ENCODE results near the gene CNP.
"Not testable (repeated sequence)": the region's sequence is repeated elsewhere in the genome, so short reads cannot be mapped to it uniquely, and the experiment has no call there.

The CNP gene

GRCh38 chr17:42010266-42010680 lies 43.7 kb downstream of the CNP start:
- DNase-seq: not testable (repeated sequence)

GRCh38 chr17:42010898-42011516 lies 44.4 kb downstream of the CNP start:
- DNase-seq: no peak

- DNase-seq: not testable (repeated sequence)
These were observed 45.8 kb downstream of the CNP start for GRCh38 chr17:42012363-42012762.

GRCh38 chr17:42013740-42014139 lies 47.1 kb downstream of the CNP start:
- DNase-seq: not testable (repeated sequence)

- no peak for DNase-seq
These were observed 49.8 kb downstream of the CNP start for GRCh38 chr17:42016411-42016831.

- peak; percentile 88 for DNase-seq
These were observed 50.6 kb downstream of the CNP start, which contains the start of gene DNAJC7 for GRCh38 chr17:42016941-42017865. TSS of gene DNAJC7 (minus strand) at chr17:42017439. CDS start at chr17:42017416, 23 bp downstream.

GRCh38 chr17:42017866-42018200 lies 51.2 kb downstream of the CNP start:
- DNase-seq: peak; percentile 34

- DNase-seq: peak; percentile 19
These were observed 51.7 kb downstream of the CNP start for GRCh38 chr17:42018339-42018738.

GRCh38 chr17:42018988-42019387 lies 52.4 kb downstream of the CNP start:
- DNase-seq: no peak

- peak; percentile 81 for DNase-seq
These were observed 53.2 kb downstream of the CNP start, which contains the start of gene NKIRAS2 for GRCh38 chr17:42019509-42020404. TSS of gene NKIRAS2 (plus strand) at chr17:42020090. CDS start at chr17:42021578, 1,488 bp downstream.

GRCh38 chr17:42020845-42021244 lies 54.2 kb downstream of the CNP start:
- not testable (repeated sequence) for DNase-seq

GRCh38 chr17:42023524-42024349 lies 57.1 kb downstream of the CNP start:
- no peak for DNase-seq

- no peak for DNase-seq
These were observed 58.6 kb downstream of the CNP start for GRCh38 chr17:42025191-42025579.

GRCh38 chr17:42025936-42026335 lies 59.3 kb downstream of the CNP start:
- DNase-seq: no peak

- DNase-seq: no peak
These were observed 60.4 kb downstream of the CNP start for GRCh38 chr17:42026857-42027589.
